Measurements from ENCODE around the gene RRP7A. TPM values are rescaled to one million over a fixed set of nuclear protein-coding genes. Genes with fewer than 3 reads are reported as not detected.

The RRP7A gene
- total and polyA plus RNA-seq, 2 of the 13 experiments (the other 11 are each of a cell fraction or from before 2014, with no cell fraction given) = 15.3 to 41.6 TPM

DNA sequence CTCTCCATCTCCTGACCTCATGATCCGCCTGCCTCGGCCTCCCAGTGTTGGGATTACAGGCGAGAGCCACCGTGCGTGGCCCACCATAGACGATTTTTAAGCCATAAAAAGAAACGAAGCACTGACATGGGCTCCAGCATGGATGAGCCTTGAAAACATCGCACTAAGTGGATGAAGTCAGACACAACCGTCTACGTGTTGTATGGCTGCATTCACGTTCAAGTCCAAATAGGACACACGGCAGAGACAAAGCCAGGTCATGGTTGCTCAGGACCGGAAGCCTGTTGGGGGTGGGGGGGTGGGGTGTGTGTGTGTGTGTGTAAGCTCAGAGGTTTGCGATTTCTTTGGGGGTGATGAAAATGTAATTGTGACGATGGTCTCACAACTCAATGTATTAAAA, 10.0 kb downstream of the RRP7A start:
- no peak for DNase-seq (ENCODE audit: low spot score)
- 0 out of 2 replicates have a peak, but pooled peaks cover 4% of the 10 kb centered on the region for H4K20me1 ChIP-seq (ENCODE audit: insufficient read depth, low read length)
- no peak overlapping the region for H2AFZ ChIP-seq (ENCODE audit: low read length)
- BruUV-seq (replicated peaks) = no TSS peak
- no peak overlapping the region for H3K9ac ChIP-seq (ENCODE audit: insufficient read depth, low read depth, low read length)
- no peak overlapping the region for H3K4me2 ChIP-seq (ENCODE audit: low read depth, low read length)
- H3K27me3 ChIP-seq (ENCODE audit: control insufficient read depth in 1 of 2, insufficient read depth in 2 of 2, low read length in 2 of 2) = no peaks in the 10 kb centered on the region
- 83% methylated on average over 10 of the region's 15 CpGs for WGBS (ENCODE audit: low lambda C conversion rate)
- no peaks in the 10 kb centered on the region for H3K4me1 ChIP-seq (ENCODE audit: insufficient read depth, low read length)
- no peak overlapping the region for H3K4me3 ChIP-seq (replicated peaks in 1 of 3; ENCODE audit: insufficient read depth in 1 of 3, low read depth in 2 of 3, low read length in 3 of 3)
- no peaks in the 10 kb centered on the region for H3K9me3 ChIP-seq (ENCODE audit: low read length)
- POLR2A ChIA-PET = interaction anchor here (1.2 kb wide), 1 partner anchor 11 kb away, joined by 3 read pairs; no protein-coding TSS in a partner anchor
- H3K79me2 ChIP-seq (ENCODE audit: insufficient read depth, low read length) = no peaks in the 10 kb centered on the region
- no peak for ATAC-seq
- FAIRE-seq = no peak
- intact Hi-C loops (cut with micrococcal nuclease; ENCODE audit: unreplicated experiment) (no loop called here), in situ Hi-C loops (cut with HindIII; ENCODE audit: extremely low pct_ligation_motif_present, low pct_unique_long_range_greater_than_20kb) (no loop called here)
- H3K27ac ChIP-seq (ENCODE audit: extremely low read length, insufficient read depth, low read length) = no peak overlapping the region
- TF ChIP-seq ZNF878 (CRISPR knock-in tag; IDR thresholded peaks at IDR 0.05) = no peak
- no peak for TF ChIP-seq HNRNPL (IDR thresholded peaks at IDR 0.05; ENCODE audit: low read depth, low read length)
- peak; percentile 2 for TF ChIP-seq AGO1 (IDR thresholded peaks at IDR 0.05; ENCODE audit: low read depth, low read length, poor library complexity, severe bottlenecking)
- TF ChIP-seq ZNF205 (CRISPR knock-in tag; IDR thresholded peaks at IDR 0.05) = no peak
- TF ChIP-seq ZBTB1 (CRISPR knock-in tag; IDR thresholded peaks at IDR 0.05; ENCODE audit: borderline replicate concordance) = no peak
- TF ChIP-seq NBN (conservative IDR thresholded peaks at IDR 0.05) = no peak
- TF ChIP-seq ZNF276 (CRISPR knock-in tag; IDR thresholded peaks at IDR 0.05; ENCODE audit: low read depth) = no peak
- no peak for TF ChIP-seq RAD21 (CRISPR knock-in tag; IDR thresholded peaks at IDR 0.05)
- TF ChIP-seq, protein P1, sequence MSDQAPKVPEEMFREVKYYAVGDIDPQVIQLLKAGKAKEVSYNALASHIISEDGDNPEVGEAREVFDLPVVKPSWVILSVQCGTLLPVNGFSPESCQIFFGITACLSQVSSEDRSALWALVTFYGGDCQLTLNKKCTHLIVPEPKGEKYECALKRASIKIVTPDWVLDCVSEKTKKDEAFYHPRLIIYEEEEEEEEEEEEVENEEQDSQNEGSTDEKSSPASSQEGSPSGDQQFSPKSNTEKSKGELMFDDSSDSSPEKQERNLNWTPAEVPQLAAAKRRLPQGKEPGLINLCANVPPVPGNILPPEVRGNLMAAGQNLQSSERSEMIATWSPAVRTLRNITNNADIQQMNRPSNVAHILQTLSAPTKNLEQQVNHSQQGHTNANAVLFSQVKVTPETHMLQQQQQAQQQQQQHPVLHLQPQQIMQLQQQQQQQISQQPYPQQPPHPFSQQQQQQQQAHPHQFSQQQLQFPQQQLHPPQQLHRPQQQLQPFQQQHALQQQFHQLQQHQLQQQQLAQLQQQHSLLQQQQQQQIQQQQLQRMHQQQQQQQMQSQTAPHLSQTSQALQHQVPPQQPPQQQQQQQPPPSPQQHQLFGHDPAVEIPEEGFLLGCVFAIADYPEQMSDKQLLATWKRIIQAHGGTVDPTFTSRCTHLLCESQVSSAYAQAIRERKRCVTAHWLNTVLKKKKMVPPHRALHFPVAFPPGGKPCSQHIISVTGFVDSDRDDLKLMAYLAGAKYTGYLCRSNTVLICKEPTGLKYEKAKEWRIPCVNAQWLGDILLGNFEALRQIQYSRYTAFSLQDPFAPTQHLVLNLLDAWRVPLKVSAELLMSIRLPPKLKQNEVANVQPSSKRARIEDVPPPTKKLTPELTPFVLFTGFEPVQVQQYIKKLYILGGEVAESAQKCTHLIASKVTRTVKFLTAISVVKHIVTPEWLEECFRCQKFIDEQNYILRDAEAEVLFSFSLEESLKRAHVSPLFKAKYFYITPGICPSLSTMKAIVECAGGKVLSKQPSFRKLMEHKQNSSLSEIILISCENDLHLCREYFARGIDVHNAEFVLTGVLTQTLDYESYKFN (CRISPR knock-in tag; conservative IDR thresholded peaks at IDR 0.05) = no peak
- 0 out of 2 replicates have a peak, but pooled peaks have one; percentile 9 for TF ChIP-seq POLR2AphosphoS5 (IDR thresholded peaks at IDR 0.05; ENCODE audit: low read depth, low read length)
- no peak for TF ChIP-seq MTA3 (CRISPR knock-in tag; IDR thresholded peaks at IDR 0.05)
- TF ChIP-seq KLF16 (CRISPR knock-in tag; IDR thresholded peaks at IDR 0.05) = no peak
- TF ChIP-seq POLR2A (IDR thresholded peaks at IDR 0.05; ENCODE audit: insufficient read depth in 1 of 2, low read depth in 2 of 2, low read length in 2 of 2) = 0 out of 4 replicates have a peak, but pooled peaks of 1 of the 2 experiments have one; percentile 16
- TF ChIP-seq KLF12 (CRISPR knock-in tag; IDR thresholded peaks at IDR 0.05; ENCODE audit: borderline replicate concordance) = no peak
- TF ChIP-seq NFATC3 (CRISPR knock-in tag; IDR thresholded peaks at IDR 0.05) = no peak
- TF ChIP-seq, protein P2, sequence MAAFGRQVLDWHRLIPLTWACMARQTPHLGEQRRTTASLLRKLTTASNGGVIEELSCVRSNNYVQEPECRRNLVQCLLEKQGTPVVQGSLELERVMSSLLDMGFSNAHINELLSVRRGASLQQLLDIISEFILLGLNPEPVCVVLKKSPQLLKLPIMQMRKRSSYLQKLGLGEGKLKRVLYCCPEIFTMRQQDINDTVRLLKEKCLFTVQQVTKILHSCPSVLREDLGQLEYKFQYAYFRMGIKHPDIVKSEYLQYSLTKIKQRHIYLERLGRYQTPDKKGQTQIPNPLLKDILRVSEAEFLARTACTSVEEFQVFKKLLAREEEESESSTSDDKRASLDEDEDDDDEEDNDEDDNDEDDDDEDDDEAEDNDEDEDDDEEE (CRISPR knock-in tag; IDR thresholded peaks at IDR 0.05) = no peak
- TF ChIP-seq ZKSCAN8 (CRISPR knock-in tag; IDR thresholded peaks at IDR 0.05; ENCODE audit: borderline replicate concordance) = no peak
- CTCF ChIA-PET (ENCODE audit: low intra/inter-chr PET ratio, low total read pairs) = no interaction called here
- H3K36me3 ChIP-seq (replicated peaks in 1 of 2; ENCODE audit: control insufficient read depth in 1 of 2, insufficient read depth in 2 of 2, low read length in 2 of 2) = no peaks in the 10 kb centered on the region; a peak in 1 of 5 replicates
